Measurements from ENCODE around the gene CTAG2. TPM values are rescaled to one million over a fixed set of nuclear protein-coding genes. Genes with fewer than 3 reads are reported as not detected.
"Not testable (repeated sequence)": the region's sequence is repeated elsewhere in the genome, so short reads cannot be mapped to it uniquely, and the experiment has no call there.

The CTAG2 gene
- total RNA-seq, 4 donors from 2014 or later, result not detected

GRCh38 chrX:154633661-154634060 lies 19.7 kb downstream of the CTAG2 start:
- H3K27ac ChIP-seq; H3K4me1 ChIP-seq; H3K4me3 ChIP-seq; H3K36me3 ChIP-seq; H3K9me3 ChIP-seq; DNase-seq (ENCODE audit: low spot score in 2 of 2); H3K27me3 ChIP-seq: not testable (repeated sequence)
- WGBS, result no CpG with 5 or more reads among the region's 11 CpGs

- not testable (repeated sequence) for H3K27me3 ChIP-seq; DNase-seq (ENCODE audit: low spot score in 2 of 2); H3K36me3 ChIP-seq; H3K9me3 ChIP-seq; H3K4me1 ChIP-seq; H3K27ac ChIP-seq; H3K4me3 ChIP-seq
- WGBS, result no CpG with 5 or more reads among the region's 11 CpGs
These were observed 22.4 kb downstream of the CTAG2 start for GRCh38 chrX:154630949-154631348.

GRCh38 chrX:154628960-154629359 lies 24.4 kb downstream of the CTAG2 start:
- H3K27me3 ChIP-seq; H3K27ac ChIP-seq; DNase-seq (ENCODE audit: low spot score in 2 of 2); H3K9me3 ChIP-seq; H3K36me3 ChIP-seq; H3K4me1 ChIP-seq; H3K4me3 ChIP-seq: not testable (repeated sequence)
- WGBS, result no CpG with 5 or more reads among the region's 5 CpGs

GRCh38 chrX:154620767-154621414 lies 32.5 kb downstream of the CTAG2 start:
- H3K27ac ChIP-seq; DNase-seq (ENCODE audit: low spot score in 2 of 2); H3K27me3 ChIP-seq; H3K4me3 ChIP-seq; H3K4me1 ChIP-seq; H3K9me3 ChIP-seq; H3K36me3 ChIP-seq: not testable (repeated sequence)
- WGBS, result no CpG with 5 or more reads among the region's 11 CpGs

GRCh38 chrX:154619182-154619581 lies 34.2 kb downstream of the CTAG2 start, which contains the start of gene CTAG1B:
Gene CTAG1B (minus strand): TSS chrX:154619282. CDS start chrX:154619218, 64 bp downstream.
- not testable (repeated sequence) for H3K27me3 ChIP-seq
- no CpG with 5 or more reads among the region's 28 CpGs for WGBS

GRCh38 chrX:154613586-154613985 lies 39.8 kb downstream of the CTAG2 start:
- H3K4me3 ChIP-seq; DNase-seq (ENCODE audit: low spot score in 2 of 2); H3K27me3 ChIP-seq; H3K9me3 ChIP-seq; H3K27ac ChIP-seq; H3K36me3 ChIP-seq; H3K4me1 ChIP-seq: not testable (repeated sequence)
- WGBS, result 17% methylated on average over 8 of the region's 12 CpGs

More at GRCh38 chrX:154619182-154619581, 34.2 kb downstream of the CTAG2 start, which contains the start of gene CTAG1B:
- not testable (repeated sequence) for DNase-seq (ENCODE audit: low spot score in 2 of 2); H3K36me3 ChIP-seq; H3K27ac ChIP-seq; H3K9me3 ChIP-seq; H3K4me3 ChIP-seq; H3K4me1 ChIP-seq

GRCh38 chrX:154611146-154611545 lies 42.2 kb downstream of the CTAG2 start:
- H3K4me3 ChIP-seq; H3K27me3 ChIP-seq; H3K4me1 ChIP-seq; H3K9me3 ChIP-seq; DNase-seq (ENCODE audit: low spot score in 2 of 2); H3K27ac ChIP-seq; H3K36me3 ChIP-seq: not testable (repeated sequence)
- 89% methylated on average over 12 of the region's 12 CpGs for WGBS

- H3K27me3 ChIP-seq; H3K9me3 ChIP-seq; H3K36me3 ChIP-seq; H3K27ac ChIP-seq; H3K4me3 ChIP-seq; H3K4me1 ChIP-seq; DNase-seq (ENCODE audit: low spot score in 2 of 2): not testable (repeated sequence)
- 72% methylated on average over 7 of the region's 12 CpGs for WGBS
These were observed 44.6 kb downstream of the CTAG2 start for GRCh38 chrX:154608823-154609222.

GRCh38 chrX:154607976-154608375 lies 45.4 kb downstream of the CTAG2 start:
- H3K9me3 ChIP-seq; H3K4me3 ChIP-seq; H3K36me3 ChIP-seq; H3K27ac ChIP-seq; DNase-seq (ENCODE audit: low spot score in 2 of 2); H3K27me3 ChIP-seq: not testable (repeated sequence)
- WGBS, result 83% methylated on average over 11 of the region's 11 CpGs
- H3K4me1 ChIP-seq, result peaks cover 14% of the 10 kb centered on the region

GRCh38 chrX:154607370-154607769 lies 46.0 kb downstream of the CTAG2 start:
- no peak overlapping the region for H3K4me3 ChIP-seq
- DNase-seq (ENCODE audit: low spot score in 2 of 2), result no peak
- no peak overlapping the region for H3K27ac ChIP-seq
- H3K36me3 ChIP-seq, result no peaks in the 10 kb centered on the region
- H3K4me1 ChIP-seq, result peaks cover 14% of the 10 kb centered on the region
- no peaks in the 10 kb centered on the region for H3K9me3 ChIP-seq
- 76% methylated on average over 6 of the region's 6 CpGs for WGBS
- TF ChIP-seq POLR2AphosphoS5 (IDR thresholded peaks at IDR 0.05) (no peak), POLR2A (IDR thresholded peaks at IDR 0.05) (no peak), EP300 (IDR thresholded peaks at IDR 0.05) (no peak), CTCF (IDR thresholded peaks at IDR 0.05) (no peak)
- no peaks in the 10 kb centered on the region for H3K27me3 ChIP-seq
